ENCODE measurements around the gene SYT14. TPM values are rescaled to one million over a fixed set of nuclear protein-coding genes. Genes with fewer than 3 reads are reported as not detected.

Gene SYT14
- total and polyA plus RNA-seq, 8 donors, result 0.14 to 1.2 (median 0.54) TPM

GRCh38 chr1:210089855-210090254, 151.8 kb downstream of the SYT14 start:
- WGBS, 2 donors, result 75 to 80% methylated on average over 6 of the region's 6 CpGs
- ATAC-seq (no peak), FAIRE-seq (no peak), DNase-seq (no peak)
- no peaks in the 10 kb centered on the region for H3K27me3 ChIP-seq
- H3K27ac ChIP-seq, result no peak overlapping the region
- no peaks in the 10 kb centered on the region for H3K4me1 ChIP-seq
- no peaks in the 10 kb centered on the region for H3K9me3 ChIP-seq
- intact Hi-C loops (cut with DNase I), result no loop called here
- H3K4me3 ChIP-seq, result no peak overlapping the region
- TF ChIP-seq CTCF (IDR thresholded peaks at IDR 0.05), result no peak
- no peaks in the 10 kb centered on the region for H3K36me3 ChIP-seq

GRCh38 chr1:210092366-210092765, 154.3 kb downstream of the SYT14 start:
- H3K36me3 ChIP-seq, result no peaks in the 10 kb centered on the region
- no peak overlapping the region for H3K4me3 ChIP-seq
- no peaks in the 10 kb centered on the region for H3K27me3 ChIP-seq
- intact Hi-C loops (cut with DNase I), result no loop called here
- no peaks in the 10 kb centered on the region for H3K4me1 ChIP-seq
- H3K9me3 ChIP-seq, result no peaks in the 10 kb centered on the region
- 88 to 90% methylated on average over 3 of the region's 3 CpGs for WGBS, 2 donors
- no peak for TF ChIP-seq CTCF (IDR thresholded peaks at IDR 0.05)
- H3K27ac ChIP-seq, result no peak overlapping the region
- DNase-seq (no peak), ATAC-seq (no peak), FAIRE-seq (no peak)

GRCh38 chr1:210093461-210093860, 155.4 kb downstream of the SYT14 start:
- Histone ChIP-seq H3K4me3 (no peak overlapping the region), H3K36me3 (no peaks in the 10 kb centered on the region), H3K27me3 (no peaks in the 10 kb centered on the region), H3K4me1 (no peaks in the 10 kb centered on the region), H3K27ac (no peak overlapping the region), H3K9me3 (no peaks in the 10 kb centered on the region)
- no peak for DNase-seq
- FAIRE-seq, result no peak
- ATAC-seq, result no peak
- WGBS, 2 donors, result 78 to 88% methylated on average over 3 of the region's 3 CpGs
- intact Hi-C loops (cut with DNase I), result no loop called here
- TF ChIP-seq CTCF (IDR thresholded peaks at IDR 0.05), result no peak

GRCh38 chr1:210098356-210098755, 160.3 kb downstream of the SYT14 start:
- no peaks in the 10 kb centered on the region for H3K9me3 ChIP-seq
- H3K4me3 ChIP-seq, result no peak overlapping the region
- peaks cover 0 to 3% (median 0%) of the 10 kb centered on the region in 4 donors for H3K27me3 ChIP-seq
- H3K36me3 ChIP-seq, result no peaks in the 10 kb centered on the region
- intact Hi-C loops (cut with DNase I), result no loop called here
- DNase-seq (no peak), FAIRE-seq (no peak), ATAC-seq (no peak)
- TF ChIP-seq CTCF (IDR thresholded peaks at IDR 0.05), result no peak
- WGBS, 2 donors, result 74 to 91% methylated on average over 3 of the region's 3 CpGs
- H3K27ac ChIP-seq, result no peak overlapping the region
- no peaks in the 10 kb centered on the region for H3K4me1 ChIP-seq

GRCh38 chr1:210099921-210100320, 161.9 kb downstream of the SYT14 start:
- no peak for TF ChIP-seq CTCF (IDR thresholded peaks at IDR 0.05)
- ATAC-seq (no peak), DNase-seq (no peak), FAIRE-seq (no peak)
- no peak overlapping the region for H3K27ac ChIP-seq
- H3K4me3 ChIP-seq, result no peak overlapping the region
- no peaks in the 10 kb centered on the region for H3K9me3 ChIP-seq
- no peaks in the 10 kb centered on the region for H3K36me3 ChIP-seq
- peaks cover 0 to 8% (median 4%) of the 10 kb centered on the region in 3 donors for H3K4me1 ChIP-seq
- intact Hi-C loops (cut with DNase I), result no loop called here
- peaks cover 0 to 3% (median 0%) of the 10 kb centered on the region in 4 donors for H3K27me3 ChIP-seq
- 64 to 74% methylated on average over 1 of the region's 1 CpG for WGBS, 2 donors

Data from pancreas (tissue), 10 donors.